NCI-H748 treated with DMSO at 0.1 percent for 48 hours (cell line): ENCODE measurements around the gene SORCS2.

Experiments
- DNase-seq: peaks from one replicate; lab custom pipeline; 2025; lab: John Stamatoyannopoulos, UW

The SORCS2 gene

DNA sequence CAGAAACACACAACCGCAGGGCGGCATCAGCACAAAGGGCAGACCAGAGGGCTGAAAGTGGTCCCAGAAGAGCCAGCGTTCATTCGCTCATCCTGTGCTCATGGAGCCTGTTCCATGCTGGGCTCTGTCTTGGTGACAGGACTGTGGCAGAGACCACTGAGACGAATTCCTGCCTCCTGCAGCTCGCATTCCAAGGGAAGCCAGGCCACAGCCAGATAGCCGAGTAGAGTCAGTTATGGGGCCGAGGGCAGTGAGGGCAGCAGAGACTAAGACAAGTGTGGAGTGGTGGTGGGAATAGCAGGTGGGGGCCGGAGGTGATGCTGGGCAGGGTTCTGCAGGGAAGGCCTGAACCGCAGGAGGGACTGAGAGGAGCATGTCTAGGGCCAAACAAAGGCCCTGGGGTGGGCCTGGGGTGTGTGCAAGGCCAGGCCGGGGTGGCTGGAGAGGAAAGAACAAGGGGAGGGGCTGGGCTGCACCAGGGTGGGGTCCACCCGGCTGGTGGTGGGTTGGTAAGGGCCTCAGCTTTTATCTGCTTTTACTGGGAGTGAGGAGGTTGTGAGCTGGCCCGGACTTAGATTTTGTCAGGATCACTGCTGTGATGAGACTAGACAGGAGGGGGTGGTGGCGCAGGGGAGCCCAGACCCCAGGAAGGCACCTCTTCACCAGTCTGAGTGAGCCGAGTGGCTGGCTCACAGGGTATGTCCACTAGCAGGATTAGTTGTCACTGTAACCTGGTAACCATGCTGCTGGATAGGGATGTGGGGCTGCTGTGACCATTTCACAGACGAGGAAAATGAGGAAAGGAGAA, 236.1 kb downstream of the SORCS2 start:
- DNase-seq = no peak

DNA sequence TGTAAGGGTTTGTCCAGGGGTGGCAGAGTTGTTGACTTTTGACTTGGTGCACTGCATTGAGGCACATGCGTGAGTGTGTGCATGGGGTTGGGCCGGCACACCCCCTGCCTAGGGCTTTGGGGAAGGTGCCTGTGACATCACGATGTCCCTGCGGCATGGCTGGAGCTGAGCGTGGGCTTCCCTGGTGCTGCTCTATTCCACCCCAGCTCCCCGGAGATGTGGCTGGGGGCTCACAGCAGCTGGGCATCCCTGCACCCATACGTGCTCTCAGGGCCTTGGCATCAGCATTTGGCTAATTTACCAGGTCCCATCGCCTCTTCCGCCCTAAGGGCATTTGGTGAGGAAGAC, 236.7 kb downstream of the SORCS2 start:
- DNase-seq = no peak

DNA sequence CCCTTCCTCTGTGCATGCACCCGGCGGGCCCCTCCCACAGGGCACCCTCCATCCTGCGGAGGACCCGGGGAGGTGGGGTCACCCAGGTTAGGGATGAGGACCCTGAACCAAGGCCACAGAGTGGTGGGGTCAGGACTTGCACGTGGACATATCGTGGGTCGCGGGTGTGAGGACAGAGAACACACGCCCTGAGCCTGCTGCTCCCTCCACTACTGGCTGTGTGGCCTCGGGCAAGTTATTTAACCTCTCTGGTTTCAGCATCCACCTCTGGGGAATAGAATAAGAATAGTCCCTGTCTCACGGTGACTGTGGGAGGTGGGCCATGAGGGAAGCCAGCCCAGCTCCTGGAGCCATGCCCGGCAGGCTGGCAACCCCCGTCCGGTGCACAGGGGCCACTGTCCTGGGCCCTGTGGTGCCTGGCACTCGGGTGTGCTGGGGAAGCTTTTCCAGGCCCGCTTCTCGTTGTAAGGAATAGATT, 237.3 kb downstream of the SORCS2 start:
- no peak for DNase-seq

DNA sequence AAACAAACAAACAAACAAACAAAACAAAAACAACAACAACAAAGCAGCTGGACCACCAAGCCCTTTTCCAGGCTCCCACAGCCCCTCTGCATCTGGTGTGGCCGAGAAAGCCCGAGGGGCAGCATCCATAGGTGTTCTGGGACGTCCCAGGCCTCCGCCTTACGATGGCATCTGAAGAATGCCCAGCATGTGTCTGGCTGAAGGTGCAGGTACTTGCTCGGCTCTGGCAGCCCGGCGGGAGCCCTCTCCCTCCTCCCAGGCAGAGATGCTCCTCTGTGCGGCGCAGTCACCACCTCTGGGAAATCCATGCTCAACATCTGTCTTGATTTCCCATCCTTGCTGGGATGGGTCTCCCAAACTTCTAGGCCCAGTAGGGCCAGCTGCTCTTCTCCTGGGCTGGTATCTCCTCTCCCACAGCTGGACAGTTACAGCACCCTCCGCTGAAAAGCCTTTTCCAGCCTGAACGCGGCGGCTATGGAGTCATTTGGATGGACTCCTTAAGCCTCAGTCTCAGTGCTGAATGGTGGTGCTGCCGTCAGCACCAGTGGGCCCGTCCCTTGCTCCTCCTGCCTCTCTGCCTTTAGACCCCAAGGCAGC, 238.1 kb downstream of the SORCS2 start:
- no peak for DNase-seq

DNA sequence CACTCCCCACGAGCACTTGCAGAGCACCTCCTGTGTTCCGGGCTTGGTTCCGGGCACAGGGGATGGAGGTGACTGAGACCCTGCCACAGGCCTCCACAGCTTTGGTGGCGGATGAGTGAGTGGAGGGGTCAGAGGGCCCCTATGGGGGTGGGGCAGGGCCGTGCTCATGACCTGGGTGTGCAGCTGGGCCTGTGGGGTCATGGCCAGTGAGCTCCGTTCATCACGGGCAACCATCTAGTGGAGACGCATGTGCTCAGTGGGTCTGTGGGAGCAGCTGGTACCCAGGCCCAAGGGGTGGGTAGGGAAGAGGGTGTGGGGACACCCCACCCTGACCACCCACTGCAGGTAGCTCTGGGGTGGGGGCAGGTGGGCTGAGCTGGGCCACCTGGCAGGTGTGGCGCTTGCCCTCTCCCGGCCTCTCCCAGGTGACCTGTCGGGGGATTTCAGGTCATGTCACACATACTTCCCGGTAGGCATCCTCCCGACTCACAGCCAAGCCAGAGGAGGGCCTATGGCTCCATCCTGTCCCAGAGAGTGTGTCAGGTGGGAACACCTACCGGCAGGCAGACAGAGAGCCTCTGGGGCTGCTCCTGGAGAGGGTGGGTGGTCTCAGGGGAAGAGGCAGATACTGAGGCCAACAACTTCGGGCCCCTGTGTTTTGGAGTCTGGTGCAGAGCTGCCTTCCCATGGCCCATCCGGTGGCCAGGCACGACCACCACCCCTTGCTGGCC, 238.8 kb downstream of the SORCS2 start:
- no peak for DNase-seq

DNA sequence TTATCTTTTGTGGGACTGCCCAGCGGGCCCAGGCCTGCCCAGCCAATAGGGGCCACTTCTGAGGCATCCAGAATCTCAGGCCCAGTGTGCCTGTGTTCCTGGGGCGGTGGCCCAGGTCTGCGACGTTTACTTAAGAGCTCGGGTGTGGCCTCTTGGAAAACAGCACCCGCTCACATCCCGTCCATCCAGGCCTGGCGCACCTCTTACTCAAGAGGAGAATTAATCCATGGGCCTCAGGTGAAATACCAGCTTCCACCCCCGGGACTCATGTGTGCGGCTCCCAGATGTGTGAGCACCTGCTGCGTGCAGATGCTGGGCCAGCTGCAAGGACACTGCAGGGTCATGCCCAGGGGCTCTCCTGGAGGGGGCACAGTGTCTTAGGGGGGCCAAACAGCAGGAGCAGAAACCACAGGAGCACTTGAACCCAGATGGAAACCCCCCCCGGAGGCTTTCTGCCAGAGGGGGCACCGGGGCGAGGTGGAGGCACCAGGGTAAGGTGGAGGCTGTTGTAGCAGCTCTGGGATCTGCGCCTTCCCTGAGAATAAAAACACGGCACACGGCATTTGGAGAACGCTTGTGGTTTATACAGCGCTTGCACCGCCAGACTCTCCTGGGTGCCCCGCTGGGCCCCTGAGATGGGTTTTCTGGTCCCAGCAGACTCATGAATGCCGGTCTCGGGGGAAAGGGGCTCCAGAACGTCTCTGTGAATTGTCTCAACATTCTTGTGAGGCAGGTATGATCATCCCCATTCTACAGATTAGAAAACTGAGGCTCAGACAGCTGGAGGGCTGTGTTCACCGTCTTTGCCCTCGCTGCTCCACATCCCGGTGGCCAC, 239.6 kb downstream of the SORCS2 start:
- DNase-seq = no peak

DNA sequence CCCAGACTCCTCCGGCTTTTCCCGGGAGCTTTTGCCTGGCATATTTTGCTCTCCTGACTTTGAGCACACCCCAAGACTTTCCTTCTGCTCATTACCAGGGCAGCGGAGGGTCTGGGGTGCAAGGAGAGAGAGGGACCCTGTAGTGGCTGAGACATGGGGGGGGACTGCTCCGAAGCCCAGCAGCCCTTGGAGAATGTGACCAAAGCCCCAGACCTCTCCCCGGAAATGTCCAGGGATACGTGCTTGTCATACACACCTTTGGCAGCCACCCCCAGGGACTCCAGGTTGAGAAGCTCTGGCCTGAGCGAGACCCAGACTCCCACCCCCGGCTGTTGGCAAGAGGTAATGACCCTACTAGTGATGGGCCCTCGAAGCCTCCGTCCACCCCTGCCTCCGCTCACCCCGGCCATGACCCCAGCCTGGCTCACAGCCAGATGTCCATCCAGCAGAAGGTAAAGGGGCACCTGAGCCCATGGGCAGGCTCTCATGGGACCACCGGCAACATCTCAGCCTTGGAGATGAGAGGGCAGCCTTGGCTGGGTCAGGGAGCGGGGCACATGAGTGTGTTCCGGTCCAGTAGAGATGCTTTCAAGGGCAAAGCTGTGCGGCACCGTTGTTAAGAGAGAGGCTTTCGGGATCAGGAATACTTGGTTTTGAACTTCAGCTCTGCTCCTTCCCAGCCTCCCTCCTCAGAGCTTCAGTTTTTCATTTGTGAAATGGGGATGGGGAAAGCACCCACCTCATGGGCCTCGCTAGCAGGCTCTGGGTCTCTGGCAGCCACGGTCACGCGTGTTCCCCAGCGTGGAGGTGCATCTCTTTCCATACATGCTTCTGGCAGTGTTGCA, 240.4 kb downstream of the SORCS2 start:
- DNase-seq = no peak

DNA sequence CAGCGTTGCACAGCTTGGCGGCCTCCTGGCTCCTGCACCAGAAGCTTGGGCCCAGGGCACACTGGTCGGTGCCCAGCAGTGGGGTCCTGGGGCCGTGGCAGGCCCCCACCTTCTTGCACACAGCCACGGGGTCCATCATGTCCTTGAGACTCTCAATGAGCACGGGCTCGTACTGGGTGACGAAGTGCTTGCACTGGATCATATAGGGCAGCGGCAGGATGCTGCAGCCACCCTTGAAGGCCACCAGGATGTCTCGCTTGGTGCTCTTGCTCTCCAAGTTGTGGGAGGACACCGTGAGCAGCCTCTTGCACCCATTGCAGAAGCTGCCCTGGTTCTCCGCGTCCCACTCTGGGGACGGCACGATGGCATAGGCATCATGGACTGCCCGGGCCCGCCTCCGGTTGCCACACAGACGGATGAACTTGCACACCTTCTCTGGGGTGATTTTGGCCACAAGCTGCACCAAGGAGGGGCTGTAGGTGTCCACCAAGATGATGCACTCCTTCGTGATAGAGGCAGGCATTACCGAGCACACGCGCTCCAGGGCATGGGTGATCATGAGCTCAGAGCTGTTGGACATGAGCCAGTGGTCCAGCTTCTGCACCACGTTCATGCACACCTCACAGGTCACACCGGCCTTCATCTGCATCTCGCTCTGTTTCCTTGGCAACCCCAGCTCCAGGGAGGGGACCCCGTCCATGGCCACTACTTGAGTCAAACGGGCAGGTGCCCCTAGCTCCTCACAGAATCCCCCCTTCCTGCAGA, 241.2 kb downstream of the SORCS2 start:
- DNase-seq = no peak

DNA sequence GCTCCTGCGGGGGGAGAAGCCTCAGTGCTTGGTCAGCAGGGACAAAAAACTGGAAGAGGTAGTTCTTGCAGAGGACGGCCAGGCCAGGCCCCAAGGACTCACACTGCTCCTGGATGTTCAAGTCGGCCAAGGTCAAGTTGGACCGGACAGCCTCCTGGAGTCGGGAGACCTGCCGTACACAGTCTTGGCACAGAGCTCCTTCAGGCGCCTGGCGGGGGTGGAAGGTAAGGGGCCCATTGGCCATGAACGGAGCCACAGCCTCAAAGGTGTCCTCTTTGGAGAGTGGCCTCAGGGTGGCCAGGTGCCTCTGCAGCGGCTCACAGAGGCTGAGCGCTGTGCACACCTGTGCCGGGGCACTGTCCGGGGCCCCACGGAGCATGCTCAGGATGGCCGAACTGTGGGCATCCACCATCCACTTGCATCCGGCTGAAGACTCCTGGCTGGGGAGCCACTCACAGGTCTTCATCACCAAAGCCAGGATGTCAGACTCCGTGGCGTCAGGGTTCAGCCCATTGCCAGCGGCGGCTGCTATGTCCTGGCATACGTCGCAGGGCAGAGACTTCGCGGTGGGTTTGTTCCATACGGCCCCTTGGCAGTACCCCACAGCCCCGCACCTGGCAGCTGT, 241.9 kb downstream of the SORCS2 start:
- no peak for DNase-seq

DNA sequence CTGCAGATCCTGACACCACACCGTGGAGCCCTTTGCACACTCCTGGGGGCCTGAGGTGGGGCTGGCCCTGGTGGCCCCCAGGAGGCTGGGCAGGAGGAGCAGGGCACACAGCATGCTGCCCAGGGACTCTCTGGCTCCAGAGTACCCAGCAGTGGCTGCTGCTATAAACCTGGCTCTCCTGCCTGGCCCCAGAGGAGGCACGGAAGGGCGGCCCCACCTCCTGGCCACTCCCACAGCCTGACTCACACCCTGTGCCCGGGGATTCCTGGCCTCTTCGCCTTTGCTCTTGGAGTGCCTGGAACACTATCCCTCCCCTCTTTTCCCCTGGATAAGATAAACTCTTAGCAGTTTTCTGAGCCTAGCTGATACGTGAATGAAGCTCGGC, 242.4 kb downstream of the SORCS2 start, which contains the start of gene PSAPL1:
Gene PSAPL1 (minus strand): TSS at position 165 of the 385 bp plus-strand sequence. CDS start 51 bp downstream, at position 114.
- DNase-seq = no peak

DNA sequence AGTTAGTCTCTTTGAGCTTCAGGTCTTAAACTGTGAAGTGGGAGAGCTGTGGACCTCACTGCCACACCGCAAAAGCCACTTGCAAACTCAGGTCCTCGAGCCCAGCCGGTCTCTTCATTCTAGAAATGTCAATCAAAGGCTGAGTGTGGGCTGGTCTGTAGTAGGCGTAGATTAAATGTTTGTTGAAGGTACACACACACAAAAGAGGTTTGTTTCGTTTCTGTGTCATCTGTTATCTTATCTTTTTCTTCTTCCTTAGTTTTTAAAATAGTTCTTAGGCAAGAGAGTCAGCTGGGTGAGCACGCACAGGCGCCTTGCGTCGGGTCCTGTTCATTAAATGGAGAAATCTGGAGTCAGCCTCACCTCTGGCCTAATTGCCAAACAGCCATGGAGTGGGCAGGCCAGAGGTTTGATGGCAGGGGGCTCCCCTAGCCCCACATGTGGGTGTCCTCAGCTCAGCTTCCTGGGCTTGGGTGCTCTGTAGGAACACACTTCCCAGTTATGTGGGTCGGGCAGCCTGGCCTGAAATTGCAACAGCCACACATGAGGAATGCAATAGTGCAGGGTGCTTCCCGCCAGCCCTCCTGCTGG, 243.2 kb downstream of the SORCS2 start:
- no peak for DNase-seq

DNA sequence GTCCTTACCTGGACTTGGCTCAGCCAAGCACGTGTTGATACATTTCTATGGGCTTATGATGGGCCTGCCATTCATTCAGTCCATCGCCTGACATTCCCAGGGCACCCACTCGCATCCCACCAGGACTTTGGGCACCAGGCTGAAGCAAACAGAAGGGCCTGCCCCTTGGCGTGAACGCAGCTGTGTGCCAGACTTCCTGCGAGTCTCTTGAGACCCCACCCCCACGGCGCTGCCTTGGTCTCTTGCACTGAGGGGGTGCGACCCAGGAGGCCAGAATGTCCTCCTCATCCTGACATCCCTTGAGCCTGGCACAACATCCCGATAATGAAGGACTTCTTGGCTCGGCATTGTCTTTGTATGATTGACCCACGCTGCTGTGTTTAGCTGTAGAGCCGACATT, 243.9 kb downstream of the SORCS2 start:
- no peak for DNase-seq

DNA sequence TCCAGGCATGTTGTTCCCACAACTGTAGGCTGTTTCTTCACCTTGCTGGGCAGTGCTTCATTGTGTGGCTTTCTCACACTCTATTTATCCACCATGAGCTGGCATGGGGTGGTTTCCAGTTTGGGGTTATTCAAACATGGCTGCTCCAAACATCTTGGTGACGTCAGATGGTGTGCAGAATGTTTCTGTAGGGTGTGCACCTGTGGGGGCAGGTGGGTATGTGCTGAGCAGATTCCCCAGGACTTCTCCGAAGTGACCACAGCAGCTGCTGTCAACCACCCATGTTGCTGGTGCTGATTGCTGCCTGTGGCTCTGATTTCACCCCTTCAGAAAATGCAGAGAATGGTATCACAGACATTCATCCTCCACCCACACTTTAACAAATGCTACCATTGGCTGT, 247.4 kb downstream of the SORCS2 start:
- DNase-seq = no peak

DNA sequence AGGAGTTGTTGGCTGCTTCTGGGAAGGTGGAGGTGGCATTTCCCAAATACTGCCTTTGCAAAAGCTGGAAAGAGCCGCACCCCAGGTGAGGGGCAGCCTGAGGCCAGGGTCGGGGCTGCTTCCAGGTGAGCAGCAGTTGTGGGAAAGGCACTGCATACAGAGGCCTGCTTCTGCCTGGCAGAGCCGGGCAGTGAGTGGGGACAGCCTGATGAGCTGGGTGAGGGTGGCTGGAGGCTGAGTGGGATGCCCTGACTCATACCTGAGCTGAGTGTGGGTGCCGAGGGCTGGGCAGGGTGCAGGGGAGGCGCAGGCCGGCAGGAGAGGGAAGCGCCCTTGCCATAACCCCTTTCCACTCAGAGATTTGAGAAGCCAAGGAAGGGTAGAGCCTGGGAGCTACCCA, 248.9 kb downstream of the SORCS2 start:
- DNase-seq = no peak

DNA sequence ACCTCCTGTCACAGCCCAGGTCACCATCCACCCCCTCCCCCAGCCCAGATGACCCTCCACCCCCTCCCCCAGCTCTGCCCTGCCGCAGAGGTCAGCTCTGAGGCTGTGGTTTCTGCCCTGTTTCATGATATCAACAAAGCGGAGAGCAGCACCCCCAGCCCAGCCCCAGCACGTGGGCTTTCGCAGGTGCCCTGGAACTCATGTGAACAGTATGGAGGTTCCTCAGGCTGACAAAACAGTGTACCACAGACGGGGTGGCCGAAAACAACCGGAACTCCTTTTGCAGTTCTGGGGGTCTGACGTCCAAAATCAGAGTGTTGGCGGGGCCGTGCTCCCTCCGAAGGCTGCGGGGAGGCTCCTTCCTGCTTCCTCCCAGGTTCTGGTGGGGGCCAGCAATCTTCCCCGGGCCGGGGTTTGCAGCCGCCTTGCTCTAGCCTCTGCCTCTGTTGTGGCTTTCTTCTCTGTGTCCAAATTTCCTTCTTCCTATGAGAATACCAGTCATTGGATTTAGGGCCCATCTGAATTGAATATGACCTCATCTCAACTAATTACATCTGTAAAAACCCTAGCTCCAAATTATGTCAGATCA, 250.3 kb downstream of the SORCS2 start:
- no peak for DNase-seq

DNA sequence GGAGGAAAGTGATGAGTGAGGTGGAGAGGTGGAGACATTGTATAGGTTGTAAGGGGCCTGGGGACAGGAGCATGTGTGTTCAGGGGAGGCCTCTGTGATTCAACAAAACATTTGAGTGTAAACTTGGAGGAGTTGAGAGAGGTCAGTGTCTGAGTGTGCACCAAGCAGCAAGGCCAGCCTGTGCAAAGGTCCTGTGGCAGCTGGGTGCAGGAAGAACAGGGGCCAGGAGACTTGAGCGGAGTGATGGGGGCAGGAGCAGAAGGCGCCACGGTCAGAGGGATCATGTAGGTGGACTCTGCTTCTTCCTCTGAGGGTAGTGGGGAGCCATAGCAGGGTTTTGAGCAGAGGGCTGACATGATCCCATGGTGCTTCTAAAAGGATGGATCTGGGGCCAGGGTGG, 252.0 kb downstream of the SORCS2 start:
- no peak for DNase-seq

DNA sequence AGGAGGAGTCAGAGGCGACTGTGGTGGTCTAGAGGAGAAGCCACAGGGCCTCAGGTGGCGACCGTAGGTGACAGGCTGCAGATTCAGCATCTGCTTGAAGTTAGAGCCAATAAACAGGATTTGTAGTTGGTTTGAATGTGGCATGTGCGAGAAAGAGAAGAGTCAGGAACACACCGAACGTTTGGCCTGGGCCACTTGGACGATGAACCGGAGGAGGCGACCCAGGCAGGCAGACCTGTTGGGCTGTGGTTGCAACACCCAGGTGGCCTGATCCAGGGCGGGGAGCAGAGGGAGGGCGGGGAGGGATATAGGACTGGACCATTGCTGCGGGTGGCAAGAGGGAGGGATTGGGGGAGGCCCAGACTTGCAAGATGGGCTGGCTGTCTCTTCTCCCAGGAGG, 252.4 kb downstream of the SORCS2 start:
- no peak for DNase-seq

DNA sequence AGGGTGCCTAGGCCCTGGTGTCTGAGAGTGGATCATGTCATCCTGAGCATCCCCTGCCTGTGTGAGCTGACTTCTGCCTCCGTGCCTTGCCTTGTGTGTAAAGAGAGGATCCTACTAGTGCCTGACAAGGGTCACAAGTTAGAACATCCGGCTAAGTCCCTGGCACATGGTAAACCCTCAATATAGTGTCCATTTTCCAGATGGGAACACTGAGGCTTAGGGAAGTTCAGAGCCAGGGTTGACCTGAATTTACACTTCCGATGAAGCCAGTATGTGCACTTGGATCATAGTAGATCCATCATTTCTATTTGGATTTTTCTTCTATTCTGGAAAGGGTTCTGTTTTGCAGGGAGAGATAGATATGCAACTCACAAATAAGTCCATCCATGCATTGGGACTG, 254.9 kb downstream of the SORCS2 start:
- DNase-seq = no peak

DNA sequence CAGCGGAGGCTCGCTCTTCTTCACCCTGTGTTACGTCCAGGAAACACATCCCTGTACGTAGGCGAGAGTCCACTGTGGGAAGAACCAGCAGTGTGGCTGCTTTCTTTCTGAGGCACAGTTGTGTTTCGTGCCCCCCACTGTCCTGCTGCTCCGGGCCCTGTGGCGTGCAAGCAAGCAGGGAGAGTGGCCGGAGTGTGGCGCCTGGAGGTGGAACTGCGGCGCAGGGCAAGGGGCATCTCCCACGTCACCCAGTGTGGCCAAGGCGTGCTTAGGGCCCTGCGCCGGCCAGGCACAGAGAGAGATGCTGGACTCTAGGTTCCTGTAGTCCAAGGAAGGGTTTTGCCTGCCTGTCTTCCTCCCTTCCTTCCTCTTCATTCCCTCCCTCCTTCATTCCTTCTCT, 255.7 kb downstream of the SORCS2 start:
- DNase-seq = no peak
